Hepatocyte (in vitro differentiated cells): Measurements from ENCODE around the gene OPCML.

Source experiments
- EZH2 ChIP-seq: fragments of 200-600 bp; sonication (generic); IDR thresholded peaks from 2 replicates; pipeline ENCODE4 v1.6.1; 2016; ENCODE audit warnings: antibody characterized with exemption, mild to moderate bottlenecking, borderline replicate concordance
- EZH2phosphoT487 ChIP-seq: fragments of 200-600 bp; sonication (generic); IDR thresholded peaks from one replicate; pipeline ENCODE4 v1.6.1; 2018; ENCODE audit warnings: antibody characterized with exemption, mild to moderate bottlenecking, low read depth, moderate library complexity; ENCODE audit not compliant: unreplicated experiment, severe bottlenecking
- TF ChIP-seq, protein P1 (sequence below): fragments of 200-600 bp; sonication (generic); IDR thresholded peaks from 2 replicates; pipeline ENCODE4 v1.5.1; 2016; ENCODE audit warnings: antibody characterized with exemption, mild to moderate bottlenecking; ENCODE audit not compliant: poor library complexity

- TF ChIP-seq, protein P1, sequence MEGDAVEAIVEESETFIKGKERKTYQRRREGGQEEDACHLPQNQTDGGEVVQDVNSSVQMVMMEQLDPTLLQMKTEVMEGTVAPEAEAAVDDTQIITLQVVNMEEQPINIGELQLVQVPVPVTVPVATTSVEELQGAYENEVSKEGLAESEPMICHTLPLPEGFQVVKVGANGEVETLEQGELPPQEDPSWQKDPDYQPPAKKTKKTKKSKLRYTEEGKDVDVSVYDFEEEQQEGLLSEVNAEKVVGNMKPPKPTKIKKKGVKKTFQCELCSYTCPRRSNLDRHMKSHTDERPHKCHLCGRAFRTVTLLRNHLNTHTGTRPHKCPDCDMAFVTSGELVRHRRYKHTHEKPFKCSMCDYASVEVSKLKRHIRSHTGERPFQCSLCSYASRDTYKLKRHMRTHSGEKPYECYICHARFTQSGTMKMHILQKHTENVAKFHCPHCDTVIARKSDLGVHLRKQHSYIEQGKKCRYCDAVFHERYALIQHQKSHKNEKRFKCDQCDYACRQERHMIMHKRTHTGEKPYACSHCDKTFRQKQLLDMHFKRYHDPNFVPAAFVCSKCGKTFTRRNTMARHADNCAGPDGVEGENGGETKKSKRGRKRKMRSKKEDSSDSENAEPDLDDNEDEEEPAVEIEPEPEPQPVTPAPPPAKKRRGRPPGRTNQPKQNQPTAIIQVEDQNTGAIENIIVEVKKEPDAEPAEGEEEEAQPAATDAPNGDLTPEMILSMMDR, result no peak
- TF ChIP-seq EZH2, result no peak
- no peak for TF ChIP-seq EZH2phosphoT487
Measured at GRCh38 chr11:133285359-133285758, 246.9 kb downstream of the OPCML start.
